ENCODE results near the gene BTBD9.
A peak's percentile ranks its signal among the peaks of the same experiment; 100 is the strongest.

Gene BTBD9

DNA sequence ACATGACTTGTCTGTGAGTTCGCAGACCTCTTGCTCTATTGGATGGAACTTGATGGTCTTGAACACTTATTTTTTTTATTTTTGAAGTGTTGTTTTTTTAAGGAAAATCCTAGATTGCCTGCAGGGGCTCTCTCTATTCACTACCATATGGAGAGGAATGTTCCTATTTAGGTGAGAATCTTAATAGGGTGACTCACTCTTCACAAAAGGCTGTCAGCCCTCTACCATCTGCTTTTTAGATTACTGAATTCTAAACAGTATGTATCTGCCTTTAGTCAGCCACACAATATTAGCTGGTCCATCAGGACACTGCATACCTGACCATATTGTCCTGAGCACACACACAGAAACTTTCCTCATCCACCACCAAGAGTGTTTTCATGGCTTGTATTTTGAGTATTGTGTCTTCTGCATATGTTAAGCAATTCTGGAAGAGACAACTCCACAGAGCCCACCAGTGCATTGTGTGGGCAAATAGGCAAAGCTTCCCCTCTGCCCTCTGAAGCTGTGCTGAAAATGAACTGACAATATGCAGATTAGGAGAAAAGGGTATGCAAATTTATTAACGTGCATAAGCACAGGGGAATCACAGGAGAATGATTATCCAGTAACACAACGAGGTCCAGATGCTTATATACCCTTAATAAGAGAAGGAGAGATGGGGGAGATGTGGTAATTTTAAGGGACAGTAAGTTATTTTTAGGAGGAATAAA is 6.6 kb upstream of the BTBD9 start:
- H3K36me3 ChIP-seq = no peaks in the 10 kb centered on the region
- H3K27ac ChIP-seq = no peak overlapping the region
- no peak for DNase-seq
- TF ChIP-seq, protein P1, sequence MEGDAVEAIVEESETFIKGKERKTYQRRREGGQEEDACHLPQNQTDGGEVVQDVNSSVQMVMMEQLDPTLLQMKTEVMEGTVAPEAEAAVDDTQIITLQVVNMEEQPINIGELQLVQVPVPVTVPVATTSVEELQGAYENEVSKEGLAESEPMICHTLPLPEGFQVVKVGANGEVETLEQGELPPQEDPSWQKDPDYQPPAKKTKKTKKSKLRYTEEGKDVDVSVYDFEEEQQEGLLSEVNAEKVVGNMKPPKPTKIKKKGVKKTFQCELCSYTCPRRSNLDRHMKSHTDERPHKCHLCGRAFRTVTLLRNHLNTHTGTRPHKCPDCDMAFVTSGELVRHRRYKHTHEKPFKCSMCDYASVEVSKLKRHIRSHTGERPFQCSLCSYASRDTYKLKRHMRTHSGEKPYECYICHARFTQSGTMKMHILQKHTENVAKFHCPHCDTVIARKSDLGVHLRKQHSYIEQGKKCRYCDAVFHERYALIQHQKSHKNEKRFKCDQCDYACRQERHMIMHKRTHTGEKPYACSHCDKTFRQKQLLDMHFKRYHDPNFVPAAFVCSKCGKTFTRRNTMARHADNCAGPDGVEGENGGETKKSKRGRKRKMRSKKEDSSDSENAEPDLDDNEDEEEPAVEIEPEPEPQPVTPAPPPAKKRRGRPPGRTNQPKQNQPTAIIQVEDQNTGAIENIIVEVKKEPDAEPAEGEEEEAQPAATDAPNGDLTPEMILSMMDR (IDR thresholded peaks at IDR 0.05; ENCODE audit: low read depth, low read length) = no peak
- no peaks in the 10 kb centered on the region for H3K27me3 ChIP-seq (ENCODE audit: insufficient read depth, low read depth, severe bottlenecking)
- no peak overlapping the region for H3K4me3 ChIP-seq (ENCODE audit: low read depth, low read length)
- H3K9me3 ChIP-seq (ENCODE audit: severe bottlenecking) = peaks cover 3% of the 10 kb centered on the region

- H3K36me3 ChIP-seq = peaks cover 1% of the 10 kb centered on the region; the same call in 1 of the 2 replicates
- no peak overlapping the region for H3K27ac ChIP-seq
- no peak for DNase-seq
Measured at GRCh38 chr6:38644951-38645350, 5.2 kb upstream of the BTBD9 start.

GRCh38 chr6:38640216-38640909 is 634 bp upstream of the BTBD9 start:
- Histone ChIP-seq H3K4me3 (ENCODE audit: low read depth, low read length) (peak overlapping the region; percentile 95), H3K36me3 (peaks cover 5% of the 10 kb centered on the region), H3K9me3 (ENCODE audit: severe bottlenecking) (no peaks in the 10 kb centered on the region), H3K27me3 (ENCODE audit: insufficient read depth, low read depth, severe bottlenecking) (no peaks in the 10 kb centered on the region), H3K27ac (peak overlapping the region; percentile 91)
- no peak for DNase-seq
- TF ChIP-seq, protein P1 (IDR thresholded peaks at IDR 0.05; ENCODE audit: low read depth, low read length) = no peak

More at GRCh38 chr6:38644951-38645350, 5.2 kb upstream of the BTBD9 start:
- H3K27me3 ChIP-seq (ENCODE audit: insufficient read depth, low read depth, severe bottlenecking) = no peaks in the 10 kb centered on the region
- TF ChIP-seq, protein P1 (IDR thresholded peaks at IDR 0.05; ENCODE audit: low read depth, low read length) = no peak
- H3K9me3 ChIP-seq (ENCODE audit: severe bottlenecking) = no peaks in the 10 kb centered on the region
- H3K4me3 ChIP-seq (ENCODE audit: low read depth, low read length) = no peak overlapping the region

- Histone ChIP-seq H3K4me3 (ENCODE audit: low read depth, low read length) (peak overlapping the region; percentile 95), H3K36me3 (peaks cover 5% of the 10 kb centered on the region), H3K9me3 (ENCODE audit: severe bottlenecking) (no peaks in the 10 kb centered on the region), H3K27ac (peak overlapping the region; percentile 91), H3K27me3 (ENCODE audit: insufficient read depth, low read depth, severe bottlenecking) (no peaks in the 10 kb centered on the region)
- TF ChIP-seq, protein P1 (IDR thresholded peaks at IDR 0.05; ENCODE audit: low read depth, low read length) = no peak
- DNase-seq = peak; percentile 51
Measured at GRCh38 chr6:38638941-38639497, 710 bp downstream of the BTBD9 start.

DNA sequence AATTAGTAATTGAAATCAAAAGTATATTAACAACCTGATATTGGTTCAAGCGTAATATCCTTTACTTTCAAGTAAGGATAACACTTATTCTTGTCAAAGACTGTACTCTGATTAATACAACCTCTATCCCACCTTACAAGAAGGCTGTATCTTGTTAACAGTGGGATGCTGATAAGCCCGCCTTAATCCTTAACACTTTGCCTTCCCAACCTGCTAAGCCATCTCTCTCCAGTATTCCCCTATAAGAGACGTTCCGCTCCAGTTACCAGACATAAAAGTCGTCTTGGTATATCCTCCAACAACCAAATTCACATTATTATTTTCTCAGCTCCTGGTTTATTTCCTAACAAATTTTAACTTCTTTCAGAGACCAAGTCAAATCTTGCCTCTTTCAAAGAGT is 2.0 kb downstream of the BTBD9 start:
- DNase-seq = peak; percentile 42
- H3K27ac ChIP-seq = no peak overlapping the region
- no peaks in the 10 kb centered on the region for H3K27me3 ChIP-seq (ENCODE audit: insufficient read depth, low read depth, severe bottlenecking)
- H3K9me3 ChIP-seq (ENCODE audit: severe bottlenecking) = no peaks in the 10 kb centered on the region
- peaks cover 5% of the 10 kb centered on the region for H3K36me3 ChIP-seq
- TF ChIP-seq, protein P1 (IDR thresholded peaks at IDR 0.05; ENCODE audit: low read depth, low read length) = no peak
- H3K4me3 ChIP-seq (ENCODE audit: low read depth, low read length) = no peak overlapping the region

Measured in WERI-Rb-1 (cell line).